Ascending aorta (tissue), 2 donors: ENCODE results near the gene ST6GALNAC4. TPM values are rescaled to one million over a fixed set of nuclear protein-coding genes. Genes with fewer than 3 reads are reported as not detected.

Experiments used
- DNase-seq, 2 donors: peaks; one replicate each; pipeline ENCODE4 v3.0.0-alpha.2; 2019; ENCODE audit warnings: low spot score in 2 of 2
- H3K27ac ChIP-seq, 2 donors: fragments of 200-600 bp; sonication (generic); one replicate each; pipeline ENCODE4 v1.5.1; 2016 to 2017; ENCODE audit warnings: mild to moderate bottlenecking in 1 of 2
- H3K27me3 ChIP-seq: fragments of 200-600 bp; sonication (generic); one replicate; pipeline ENCODE4 v1.5.1; 2017
- H3K36me3 ChIP-seq, 2 donors: fragments of 200-600 bp; sonication (generic); one replicate each; pipeline ENCODE4 v1.5.1; 2016
- H3K4me1 ChIP-seq, 2 donors: fragments of 200-600 bp; sonication (generic); one replicate each; pipeline ENCODE4 v1.5.1; 2016 to 2017; ENCODE audit warnings: mild to moderate bottlenecking in 1 of 2
- H3K4me3 ChIP-seq, 2 donors: fragments of 200-600 bp; sonication (generic); one replicate each; pipeline ENCODE4 v1.5.1; 2016 to 2017; ENCODE audit warnings: mild to moderate bottlenecking in 1 of 2
- H3K9me3 ChIP-seq, 2 donors: fragments of 200-600 bp; sonication (generic); one replicate each; pipeline ENCODE4 v1.5.1; 2016
- CTCF ChIP-seq, 3 experiments: fragments of 200-600 bp in 2 of 3; fragments of 450-650 bp in 1 of 3; sonication (generic) in 2 of 3; IDR thresholded peaks; one replicate each; pipeline ENCODE4 v1.5.1; 2016 to 2019; ENCODE audit warnings: antibody characterized with exemption in 3 of 3, mild to moderate bottlenecking in 1 of 3, moderate library complexity in 1 of 3
- intact Hi-C: fragments of 100-400 bp; cut with DNase I; formaldehyde crosslinking; loops from one replicate; pipeline ENCODE4 v1.15.1; 2023
- total RNA-seq: library from RNA; depleted of rRNA; stranded (reverse); fragments of >200 nt; gene quantifications from one replicate; pipeline ENCODE4 v1.1.0, GENCODE V29; 2016

ST6GALNAC4 gene
- total RNA-seq: 134 TPM

GRCh38 chr9:127916720-127917581, at the start of gene ST6GALNAC4:
Gene ST6GALNAC4, minus strand, starts transcription at chr9:127917041. Its CDS starts 622 bp downstream, at chr9:127916419.
- Histone ChIP-seq H3K36me3 (peaks cover 17 to 20% of the 10 kb centered on the region in 2 donors), H3K27me3 (no peaks in the 10 kb centered on the region), H3K4me3 (peak within 1 kb of the TSS; percentile 64 to 69), H3K27ac (peak within 1 kb of the TSS; percentile 69 to 79), H3K9me3 (no peaks in the 10 kb centered on the region), H3K4me1 (peaks cover 10 to 47% of the 10 kb centered on the region in 2 donors)
- intact Hi-C loops: loop anchor here (1.0 to 5.0 kb wide), 3 partner anchors 20 to 200 kb away; partner anchors contain the start of genes FPGS, PTRH1 and TTC16
- peak; percentile 81 to 97 for DNase-seq
- no peak for TF ChIP-seq CTCF (IDR thresholded peaks at IDR 0.05)

GRCh38 chr9:127965953-127966352, 49.1 kb upstream of the ST6GALNAC4 start:
- H3K4me3 ChIP-seq: peak overlapping the region in 1 of 2 donors; percentile 48
- TF ChIP-seq CTCF (IDR thresholded peaks at IDR 0.05): no peak
- intact Hi-C loops: loop anchor here (1.0 to 2.0 kb wide), 2 partner anchors 13 to 129 kb away; no protein-coding TSS in a partner anchor
- no peaks in the 10 kb centered on the region for H3K36me3 ChIP-seq
- DNase-seq: no peak
- H3K4me1 ChIP-seq: peaks cover 31 to 76% of the 10 kb centered on the region in 2 donors
- H3K27ac ChIP-seq: peak overlapping the region; percentile 97 to 98
- no peaks in the 10 kb centered on the region for H3K9me3 ChIP-seq
- H3K27me3 ChIP-seq: no peaks in the 10 kb centered on the region

- Histone ChIP-seq H3K4me3 (no peak overlapping the region), H3K4me1 (peaks cover 21 to 63% of the 10 kb centered on the region in 2 donors), H3K9me3 (no peaks in the 10 kb centered on the region), H3K27me3 (no peaks in the 10 kb centered on the region), H3K36me3 (no peaks in the 10 kb centered on the region), H3K27ac (peak overlapping the region; percentile 97 to 98)
- no peak for TF ChIP-seq CTCF (IDR thresholded peaks at IDR 0.05)
- intact Hi-C loops: loop anchor here (2.0 kb wide), 2 partner anchors 21 to 131 kb away; no protein-coding TSS in a partner anchor
- no peak for DNase-seq
These were observed 46.7 kb upstream of the ST6GALNAC4 start for GRCh38 chr9:127963359-127964064.

- H3K27ac ChIP-seq: peak overlapping the region; percentile 97 to 98
- H3K36me3 ChIP-seq: no peaks in the 10 kb centered on the region
- intact Hi-C loops: loop anchor here (2.0 kb wide), 1 partner anchor 20 kb away; no protein-coding TSS in a partner anchor
- peaks cover 19 to 58% of the 10 kb centered on the region in 2 donors for H3K4me1 ChIP-seq
- H3K4me3 ChIP-seq: no peak overlapping the region
- H3K27me3 ChIP-seq: no peaks in the 10 kb centered on the region
- no peaks in the 10 kb centered on the region for H3K9me3 ChIP-seq
- no peak for TF ChIP-seq CTCF (IDR thresholded peaks at IDR 0.05)
- no peak for DNase-seq
These were observed 46.2 kb upstream of the ST6GALNAC4 start for GRCh38 chr9:127963041-127963358.

GRCh38 chr9:127962278-127962677, 45.4 kb upstream of the ST6GALNAC4 start:
- Histone ChIP-seq H3K9me3 (no peaks in the 10 kb centered on the region), H3K27ac (peak overlapping the region; percentile 97 to 98), H3K4me1 (peaks cover 19 to 51% of the 10 kb centered on the region in 2 donors), H3K4me3 (no peak overlapping the region), H3K27me3 (no peaks in the 10 kb centered on the region), H3K36me3 (no peaks in the 10 kb centered on the region)
- TF ChIP-seq CTCF (IDR thresholded peaks at IDR 0.05): no peak
- no peak for DNase-seq
- intact Hi-C loops: loop anchor here (2.0 kb wide), 1 partner anchor 19 kb away; no protein-coding TSS in a partner anchor
